Urinary bladder (tissue), 4 donors: ENCODE data around the gene CTNNA2. TPM values are rescaled to one million over a fixed set of nuclear protein-coding genes. Genes with fewer than 3 reads are reported as not detected.

Experiments
- DNase-seq: peaks from one replicate; pipeline ENCODE4 v3.0.0-alpha.2; 2015; ENCODE audit errors: extremely low spot score
- H3K27ac ChIP-seq: one replicate; pipeline ENCODE4 v1.5.1; 2013; ENCODE audit warnings: low read depth, mild to moderate bottlenecking, moderate library complexity
- H3K36me3 ChIP-seq: one replicate; pipeline ENCODE4 v1.6.1; 2013; ENCODE audit warnings: mild to moderate bottlenecking, moderate library complexity; ENCODE audit not compliant: insufficient read depth
- H3K4me1 ChIP-seq: one replicate; pipeline ENCODE4 v1.6.1; 2013; ENCODE audit warnings: mild to moderate bottlenecking, moderate library complexity; ENCODE audit not compliant: insufficient read depth
- H3K4me3 ChIP-seq: one replicate; pipeline ENCODE4 v1.5.1; 2013; ENCODE audit warnings: low read depth, low read length
- WGBS: extraction: QIAGEN DNeasy Blood & Tissue Kit; methylation state at CpG from one replicate; pipeline ENCODE4 v1.1.7; 2013; 5-methylcytosine and 5-hydroxymethylcytosine counted together
- polyA plus RNA-seq: library from polyadenylated mRNA; stranded (reverse); fragments of 200-250 nt; gene quantifications from one replicate; pipeline ENCODE4 v1.2.3, GENCODE V29; 2013
- total RNA-seq: library from RNA; depleted of rRNA; stranded (reverse); fragments of >200 nt; gene quantifications from one replicate; pipeline ENCODE4 v1.2.3, GENCODE V29; 2014
- donor health status: healthy with polysubstance abuse.
- donor health status: healthy.

Gene CTNNA2
- total and polyA plus RNA-seq, 2 donors = 1.9 to 14.0 TPM

GRCh38 chr2:79622508-79622907, 109.7 kb downstream of the CTNNA2 start:
- no peak for DNase-seq
- no peak overlapping the region for H3K4me3 ChIP-seq
- no peaks in the 10 kb centered on the region for H3K4me1 ChIP-seq
- no peak overlapping the region for H3K27ac ChIP-seq
- H3K36me3 ChIP-seq = no peaks in the 10 kb centered on the region
- 74% methylated on average over 3 of the region's 3 CpGs for WGBS

GRCh38 chr2:79627237-79627636, 114.4 kb downstream of the CTNNA2 start:
- H3K4me3 ChIP-seq = no peak overlapping the region
- no peak overlapping the region for H3K27ac ChIP-seq
- no peak for DNase-seq
- WGBS = 71% methylated on average over 5 of the region's 5 CpGs
- H3K36me3 ChIP-seq = no peaks in the 10 kb centered on the region
- H3K4me1 ChIP-seq = no peaks in the 10 kb centered on the region

- H3K4me1 ChIP-seq = no peaks in the 10 kb centered on the region
- DNase-seq = no peak
- H3K27ac ChIP-seq = no peak overlapping the region
- H3K4me3 ChIP-seq = no peak overlapping the region
- WGBS = 78% methylated on average over 3 of the region's 3 CpGs
- no peaks in the 10 kb centered on the region for H3K36me3 ChIP-seq
Measured at GRCh38 chr2:79630060-79630459, 117.2 kb downstream of the CTNNA2 start.

GRCh38 chr2:79630972-79631557, 118.2 kb downstream of the CTNNA2 start:
- H3K27ac ChIP-seq = no peak overlapping the region
- DNase-seq = no peak
- H3K36me3 ChIP-seq = no peaks in the 10 kb centered on the region
- H3K4me3 ChIP-seq = no peak overlapping the region
- no peaks in the 10 kb centered on the region for H3K4me1 ChIP-seq
- WGBS = 72% methylated on average over 7 of the region's 7 CpGs

GRCh38 chr2:79638410-79638809, 125.6 kb downstream of the CTNNA2 start:
- DNase-seq = no peak
- WGBS = 37% methylated on average over 3 of the region's 3 CpGs
- no peaks in the 10 kb centered on the region for H3K36me3 ChIP-seq
- no peak overlapping the region for H3K27ac ChIP-seq
- H3K4me1 ChIP-seq = no peaks in the 10 kb centered on the region
- no peak overlapping the region for H3K4me3 ChIP-seq

GRCh38 chr2:79638954-79639353, 126.1 kb downstream of the CTNNA2 start:
- no peak overlapping the region for H3K4me3 ChIP-seq
- H3K36me3 ChIP-seq = no peaks in the 10 kb centered on the region
- 47% methylated on average over 2 of the region's 2 CpGs for WGBS
- H3K4me1 ChIP-seq = no peaks in the 10 kb centered on the region
- no peak overlapping the region for H3K27ac ChIP-seq
- no peak for DNase-seq

- Histone ChIP-seq H3K27ac (no peak overlapping the region), H3K4me3 (no peak overlapping the region), H3K36me3 (no peaks in the 10 kb centered on the region), H3K4me1 (no peaks in the 10 kb centered on the region)
- DNase-seq = no peak
- 44% methylated on average over 2 of the region's 2 CpGs for WGBS
Measured at GRCh38 chr2:79640001-79640400, 127.2 kb downstream of the CTNNA2 start.

GRCh38 chr2:79649531-79649930, 136.7 kb downstream of the CTNNA2 start:
- no peaks in the 10 kb centered on the region for H3K4me1 ChIP-seq
- H3K36me3 ChIP-seq = no peaks in the 10 kb centered on the region
- DNase-seq = no peak
- 89% methylated on average over 3 of the region's 3 CpGs for WGBS
- no peak overlapping the region for H3K4me3 ChIP-seq
- H3K27ac ChIP-seq = no peak overlapping the region

GRCh38 chr2:79660557-79660956, 147.7 kb downstream of the CTNNA2 start:
- no peak for DNase-seq
- H3K27ac ChIP-seq = no peak overlapping the region
- H3K4me3 ChIP-seq = no peak overlapping the region
- H3K4me1 ChIP-seq = no peaks in the 10 kb centered on the region
- no peaks in the 10 kb centered on the region for H3K36me3 ChIP-seq

GRCh38 chr2:79665091-79665490, 152.2 kb downstream of the CTNNA2 start:
- H3K4me1 ChIP-seq = no peaks in the 10 kb centered on the region
- no peak overlapping the region for H3K4me3 ChIP-seq
- DNase-seq = no peak
- no peak overlapping the region for H3K27ac ChIP-seq
- 77% methylated on average over 2 of the region's 2 CpGs for WGBS
- no peaks in the 10 kb centered on the region for H3K36me3 ChIP-seq

GRCh38 chr2:79666430-79666829, 153.6 kb downstream of the CTNNA2 start:
- no peaks in the 10 kb centered on the region for H3K4me1 ChIP-seq
- DNase-seq = no peak
- no peak overlapping the region for H3K27ac ChIP-seq
- H3K36me3 ChIP-seq = no peaks in the 10 kb centered on the region
- no peak overlapping the region for H3K4me3 ChIP-seq
- WGBS = 71% methylated on average over 4 of the region's 4 CpGs

GRCh38 chr2:79669714-79670113, 156.9 kb downstream of the CTNNA2 start:
- Histone ChIP-seq H3K27ac (no peak overlapping the region), H3K4me3 (no peak overlapping the region), H3K36me3 (no peaks in the 10 kb centered on the region), H3K4me1 (no peaks in the 10 kb centered on the region)
- no peak for DNase-seq
- WGBS = 80% methylated on average over 5 of the region's 5 CpGs

GRCh38 chr2:79670198-79670597, 157.3 kb downstream of the CTNNA2 start:
- 80% methylated on average over 11 of the region's 11 CpGs for WGBS
- no peaks in the 10 kb centered on the region for H3K4me1 ChIP-seq
- no peak overlapping the region for H3K4me3 ChIP-seq
- H3K27ac ChIP-seq = no peak overlapping the region
- no peak for DNase-seq
- H3K36me3 ChIP-seq = no peaks in the 10 kb centered on the region

GRCh38 chr2:79686884-79687283, 174.0 kb downstream of the CTNNA2 start:
- no peaks in the 10 kb centered on the region for H3K36me3 ChIP-seq
- no peak overlapping the region for H3K4me3 ChIP-seq
- H3K27ac ChIP-seq = no peak overlapping the region
- no peak for DNase-seq
- WGBS = 81% methylated on average over 1 of the region's 1 CpG
- no peaks in the 10 kb centered on the region for H3K4me1 ChIP-seq

- H3K4me3 ChIP-seq = no peak overlapping the region
- DNase-seq = no peak
- no peak overlapping the region for H3K27ac ChIP-seq
- no peaks in the 10 kb centered on the region for H3K4me1 ChIP-seq
- H3K36me3 ChIP-seq = no peaks in the 10 kb centered on the region
Measured at GRCh38 chr2:79695248-79695647, 182.4 kb downstream of the CTNNA2 start.
